ENCODE results near the gene SHISA5. TPM values are rescaled to one million over a fixed set of nuclear protein-coding genes. Genes with fewer than 3 reads are reported as not detected.

Gene SHISA5
- total and polyA plus RNA-seq, 2 experiments from 2014 or later = 146 to 166 TPM

DNA sequence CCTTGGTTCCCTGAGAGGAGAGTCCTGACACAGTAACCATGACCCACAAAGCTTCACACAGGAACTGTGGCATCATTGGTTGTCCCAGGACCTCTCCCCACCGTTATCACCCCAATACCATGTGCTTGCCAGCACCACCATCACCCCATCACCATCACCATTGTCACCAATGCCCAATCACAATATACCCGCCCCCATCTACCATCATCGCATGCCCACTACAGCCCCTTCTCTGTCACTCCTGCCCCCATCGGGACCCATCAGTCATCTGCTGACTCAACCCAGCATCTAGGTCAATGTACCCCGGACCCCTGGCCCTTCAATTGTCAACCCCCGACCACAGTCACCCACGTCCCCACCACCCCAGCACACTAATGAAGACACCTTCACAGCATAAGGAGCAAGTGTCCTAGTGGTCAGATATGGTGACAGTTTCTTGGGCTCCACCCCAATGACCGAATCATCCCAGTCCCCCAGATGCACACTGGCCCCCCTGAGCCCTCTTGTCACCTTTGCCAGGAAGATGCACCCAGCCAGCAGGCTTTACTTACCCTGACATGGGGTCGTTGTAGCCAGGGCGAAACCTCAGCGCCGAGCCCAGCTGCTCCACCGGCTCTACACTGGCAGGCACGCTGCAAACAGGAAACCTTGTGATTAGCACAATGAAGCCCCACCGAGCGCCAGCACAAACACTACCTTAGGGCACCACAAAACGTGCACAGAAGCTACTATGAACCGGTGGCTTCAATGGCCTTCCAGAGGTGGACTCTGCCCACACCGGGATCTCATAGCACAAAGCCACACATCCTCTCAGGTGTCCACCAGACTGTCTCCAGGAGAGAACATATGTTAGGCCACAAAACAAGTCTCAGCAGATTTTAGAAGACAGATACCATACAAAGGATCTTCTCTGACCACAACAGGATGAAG, 25.1 kb downstream of the SHISA5 start:
- H4K20me1 ChIP-seq (replicated peaks; ENCODE audit: insufficient read depth) = no peaks in the 10 kb centered on the region
- no peaks in the 10 kb centered on the region for H3K27me3 ChIP-seq (ENCODE audit: insufficient read depth)
- no peaks in the 10 kb centered on the region; the same call in 1 of the 2 replicates for H3K36me3 ChIP-seq (ENCODE audit: insufficient read depth)
- ATAC-seq (no peak), DNase-seq (ENCODE audit: low spot score) (no peak)
- Mint-ChIP-seq H3K4me1 (peaks cover 29% of the 10 kb centered on the region), H3K36me3 (ENCODE audit: low read depth) (peaks cover 12% of the 10 kb centered on the region), H3K27ac (peak overlapping the region; percentile 32; the same call in 1 of the 2 replicates), H3K4me3 (no peak overlapping the region; the same call in 2 of the 3 replicates), H3K9me3 (no peaks in the 10 kb centered on the region; the same call in 2 of the 3 replicates), H3K27me3 (ENCODE audit: insufficient read depth, low read depth, poor library complexity) (peaks cover 19% of the 10 kb centered on the region)
- no peak overlapping the region for H2AFZ ChIP-seq
- no peak overlapping the region for H3K4me2 ChIP-seq
- no peak overlapping the region; the same call in 1 of the 2 replicates for H3K27ac ChIP-seq (ENCODE audit: low read depth)
- H3K79me2 ChIP-seq (replicated peaks; ENCODE audit: insufficient read depth) = no peaks in the 10 kb centered on the region
- H3K9me2 ChIP-seq (ENCODE audit: insufficient read depth) = no peaks in the 10 kb centered on the region
- no peak overlapping the region for H3K4me3 ChIP-seq
- H3K4me1 ChIP-seq (ENCODE audit: insufficient read depth) = peaks cover 13% of the 10 kb centered on the region
- 0 out of 2 replicates have a peak, but pooled peaks cover 5% of the 10 kb centered on the region for H3F3A ChIP-seq (replicated peaks; ENCODE audit: low read depth)
- TF ChIP-seq STAT1 (IDR thresholded peaks at IDR 0.05; ENCODE audit: unreplicated experiment) (no peak), JUNB (IDR thresholded peaks at IDR 0.05; ENCODE audit: unreplicated experiment) (no peak), NANOG (IDR thresholded peaks at IDR 0.05; ENCODE audit: borderline replicate concordance) (no peak)
- TF ChIP-seq, protein P1, sequence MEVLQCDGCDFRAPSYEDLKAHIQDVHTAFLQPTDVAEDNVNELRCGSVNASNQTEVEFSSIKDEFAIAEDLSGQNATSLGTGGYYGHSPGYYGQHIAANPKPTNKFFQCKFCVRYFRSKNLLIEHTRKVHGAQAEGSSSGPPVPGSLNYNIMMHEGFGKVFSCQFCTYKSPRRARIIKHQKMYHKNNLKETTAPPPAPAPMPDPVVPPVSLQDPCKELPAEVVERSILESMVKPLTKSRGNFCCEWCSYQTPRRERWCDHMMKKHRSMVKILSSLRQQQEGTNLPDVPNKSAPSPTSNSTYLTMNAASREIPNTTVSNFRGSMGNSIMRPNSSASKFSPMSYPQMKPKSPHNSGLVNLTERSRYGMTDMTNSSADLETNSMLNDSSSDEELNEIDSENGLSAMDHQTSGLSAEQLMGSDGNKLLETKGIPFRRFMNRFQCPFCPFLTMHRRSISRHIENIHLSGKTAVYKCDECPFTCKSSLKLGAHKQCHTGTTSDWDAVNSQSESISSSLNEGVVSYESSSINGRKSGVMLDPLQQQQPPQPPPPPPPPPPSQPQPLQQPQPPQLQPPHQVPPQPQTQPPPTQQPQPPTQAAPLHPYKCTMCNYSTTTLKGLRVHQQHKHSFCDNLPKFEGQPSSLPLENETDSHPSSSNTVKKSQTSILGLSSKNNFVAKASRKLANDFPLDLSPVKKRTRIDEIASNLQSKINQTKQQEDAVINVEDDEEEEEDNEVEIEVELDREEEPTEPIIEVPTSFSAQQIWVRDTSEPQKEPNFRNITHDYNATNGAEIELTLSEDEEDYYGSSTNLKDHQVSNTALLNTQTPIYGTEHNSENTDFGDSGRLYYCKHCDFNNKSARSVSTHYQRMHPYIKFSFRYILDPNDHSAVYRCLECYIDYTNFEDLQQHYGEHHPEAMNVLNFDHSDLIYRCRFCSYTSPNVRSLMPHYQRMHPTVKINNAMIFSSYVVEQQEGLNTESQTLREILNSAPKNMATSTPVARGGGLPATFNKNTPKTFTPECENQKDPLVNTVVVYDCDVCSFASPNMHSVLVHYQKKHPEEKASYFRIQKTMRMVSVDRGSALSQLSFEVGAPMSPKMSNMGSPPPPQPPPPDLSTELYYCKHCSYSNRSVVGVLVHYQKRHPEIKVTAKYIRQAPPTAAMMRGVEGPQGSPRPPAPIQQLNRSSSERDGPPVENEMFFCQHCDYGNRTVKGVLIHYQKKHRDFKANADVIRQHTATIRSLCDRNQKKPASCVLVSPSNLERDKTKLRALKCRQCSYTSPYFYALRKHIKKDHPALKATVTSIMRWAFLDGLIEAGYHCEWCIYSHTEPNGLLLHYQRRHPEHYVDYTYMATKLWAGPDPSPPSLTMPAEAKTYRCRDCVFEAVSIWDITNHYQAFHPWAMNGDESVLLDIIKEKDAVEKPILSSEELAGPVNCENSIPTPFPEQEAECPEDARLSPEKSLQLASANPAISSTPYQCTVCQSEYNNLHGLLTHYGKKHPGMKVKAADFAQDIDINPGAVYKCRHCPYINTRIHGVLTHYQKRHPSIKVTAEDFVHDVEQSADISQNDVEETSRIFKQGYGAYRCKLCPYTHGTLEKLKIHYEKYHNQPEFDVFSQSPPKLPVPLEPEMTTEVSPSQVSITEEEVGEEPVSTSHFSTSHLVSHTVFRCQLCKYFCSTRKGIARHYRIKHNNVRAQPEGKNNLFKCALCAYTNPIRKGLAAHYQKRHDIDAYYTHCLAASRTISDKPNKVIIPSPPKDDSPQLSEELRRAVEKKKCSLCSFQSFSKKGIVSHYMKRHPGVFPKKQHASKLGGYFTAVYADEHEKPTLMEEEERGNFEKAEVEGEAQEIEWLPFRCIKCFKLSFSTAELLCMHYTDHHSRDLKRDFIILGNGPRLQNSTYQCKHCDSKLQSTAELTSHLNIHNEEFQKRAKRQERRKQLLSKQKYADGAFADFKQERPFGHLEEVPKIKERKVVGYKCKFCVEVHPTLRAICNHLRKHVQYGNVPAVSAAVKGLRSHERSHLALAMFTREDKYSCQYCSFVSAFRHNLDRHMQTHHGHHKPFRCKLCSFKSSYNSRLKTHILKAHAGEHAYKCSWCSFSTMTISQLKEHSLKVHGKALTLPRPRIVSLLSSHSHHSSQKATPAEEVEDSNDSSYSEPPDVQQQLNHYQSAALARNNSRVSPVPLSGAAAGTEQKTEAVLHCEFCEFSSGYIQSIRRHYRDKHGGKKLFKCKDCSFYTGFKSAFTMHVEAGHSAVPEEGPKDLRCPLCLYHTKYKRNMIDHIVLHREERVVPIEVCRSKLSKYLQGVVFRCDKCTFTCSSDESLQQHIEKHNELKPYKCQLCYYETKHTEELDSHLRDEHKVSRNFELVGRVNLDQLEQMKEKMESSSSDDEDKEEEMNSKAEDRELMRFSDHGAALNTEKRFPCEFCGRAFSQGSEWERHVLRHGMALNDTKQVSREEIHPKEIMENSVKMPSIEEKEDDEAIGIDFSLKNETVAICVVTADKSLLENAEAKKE (CRISPR knock-in tag; IDR thresholded peaks at IDR 0.05) = no peak

Measured in GM23338 (cell line).